HK-2 (cell line): ENCODE results near the gene RPRML.

Source experiments
- DNase-seq: peaks from one replicate; pipeline ENCODE4 v3.0.0-alpha.2; 2018; ENCODE audit not compliant: unreplicated experiment

The RPRML gene

DNA sequence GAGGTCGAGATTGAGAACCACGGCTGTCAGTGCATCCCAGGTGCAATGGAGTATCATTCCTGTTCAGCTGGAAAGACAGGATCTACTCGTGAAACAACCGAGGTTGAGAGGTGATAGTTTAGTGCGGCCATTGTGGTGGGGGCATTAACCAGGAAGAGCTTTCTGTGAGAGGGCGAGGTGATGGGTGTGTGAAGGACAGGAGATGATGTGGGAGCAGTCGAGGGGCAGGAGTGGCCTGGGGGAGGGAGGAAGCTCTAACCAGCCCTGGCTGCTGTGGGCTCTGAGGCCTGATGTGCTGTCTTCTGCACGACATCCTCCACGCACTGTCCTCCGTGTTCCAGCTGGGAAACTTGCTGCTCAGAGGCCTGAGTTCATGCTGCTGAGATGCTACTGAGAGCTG is 34.1 kb downstream of the RPRML start:
- no peak for DNase-seq

DNA sequence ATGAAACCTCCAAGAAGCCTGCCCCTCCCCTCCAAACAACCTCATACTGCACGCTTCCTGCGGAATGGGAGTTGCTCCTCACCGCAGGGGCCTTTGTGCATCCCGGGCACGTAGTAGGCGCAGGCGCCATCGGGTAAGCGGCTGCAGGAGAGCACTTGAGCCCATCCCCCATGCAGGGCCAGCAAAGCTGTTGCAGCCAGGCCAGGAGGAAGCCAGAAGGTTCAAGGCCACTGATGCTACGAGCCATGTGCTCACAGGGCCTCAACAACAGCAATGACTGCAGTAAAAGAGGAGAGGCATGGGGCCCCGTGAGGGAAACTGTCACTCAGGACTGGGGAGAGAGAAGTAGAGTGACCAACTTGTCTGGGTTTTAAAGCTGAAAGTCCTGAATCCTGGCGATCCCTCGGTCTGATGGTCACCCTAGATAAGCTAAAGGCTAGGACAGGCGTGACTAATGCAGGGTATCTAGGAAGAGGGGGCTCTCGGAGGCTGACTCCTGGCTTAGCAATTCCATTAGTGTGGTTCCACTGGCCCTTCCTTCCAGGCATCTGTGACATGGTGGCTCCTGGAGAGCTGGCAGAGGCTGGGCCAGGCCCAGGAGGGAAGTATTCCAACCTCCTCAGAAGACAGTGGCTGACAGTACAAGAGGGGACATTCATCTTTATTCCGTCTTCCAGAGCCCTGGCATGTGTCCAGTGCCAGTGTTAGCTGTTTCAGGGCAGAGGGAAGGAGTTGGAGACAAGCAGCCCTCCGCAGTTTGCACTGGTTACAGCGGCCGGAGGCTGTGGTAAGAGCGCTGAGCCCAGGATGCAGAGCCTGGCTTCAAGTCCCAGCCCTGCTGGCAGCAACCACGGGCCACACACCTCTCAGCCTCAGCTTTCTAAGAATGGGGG is 35.3 kb downstream of the RPRML start:
- DNase-seq: no peak

DNA sequence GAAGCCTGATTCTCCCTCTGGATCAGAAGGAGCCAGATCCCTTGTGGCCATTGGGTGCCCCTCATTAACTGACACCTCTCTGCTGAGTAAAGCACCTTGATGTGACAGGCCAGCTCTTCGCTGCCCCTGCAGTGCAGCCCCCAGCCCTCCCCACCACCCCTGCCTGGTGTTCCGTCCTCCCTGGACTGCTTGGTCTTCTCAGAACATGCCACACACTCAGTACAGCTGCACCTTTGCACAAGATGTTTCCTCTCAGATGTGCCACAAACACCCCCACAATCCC is 35.9 kb downstream of the RPRML start:
- DNase-seq: no peak

DNA sequence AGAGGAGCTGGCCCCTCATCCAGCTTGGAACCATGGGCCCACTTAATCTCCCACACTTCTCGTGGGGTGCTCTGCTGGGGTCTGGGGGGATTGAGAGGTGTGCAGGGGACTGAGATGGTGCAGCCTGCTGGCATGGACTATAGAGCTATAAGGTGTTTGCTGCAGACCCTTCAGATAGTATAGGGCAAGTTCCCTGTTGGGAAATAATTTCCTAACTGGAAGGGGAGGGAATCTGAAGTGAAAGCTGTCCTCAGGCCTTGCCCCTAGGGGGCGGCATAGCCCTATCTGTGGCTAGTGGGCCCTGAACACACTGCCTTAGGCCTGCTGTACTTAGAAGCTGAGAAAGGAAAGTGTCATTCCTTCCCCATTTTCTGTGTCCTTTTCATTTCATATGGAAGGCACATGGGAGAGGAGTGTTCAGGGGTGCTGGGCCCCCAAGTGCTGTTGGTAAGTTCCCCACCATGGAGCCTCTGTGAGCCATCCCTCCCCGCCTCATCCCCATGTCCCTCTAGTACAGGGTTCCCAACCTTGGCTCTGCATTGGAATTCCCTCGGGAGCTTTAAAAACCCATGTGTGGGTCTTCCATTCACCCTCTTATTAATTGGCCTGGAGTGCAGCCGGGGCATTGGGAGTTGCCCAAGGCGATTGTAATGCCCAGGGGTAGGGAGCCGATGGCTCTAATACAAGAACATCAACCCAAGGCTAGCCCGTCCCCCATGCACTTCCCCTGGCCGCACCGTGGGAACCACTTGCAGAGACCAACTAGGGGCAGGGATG is 36.4 kb downstream of the RPRML start:
- DNase-seq: peak; percentile 78

DNA sequence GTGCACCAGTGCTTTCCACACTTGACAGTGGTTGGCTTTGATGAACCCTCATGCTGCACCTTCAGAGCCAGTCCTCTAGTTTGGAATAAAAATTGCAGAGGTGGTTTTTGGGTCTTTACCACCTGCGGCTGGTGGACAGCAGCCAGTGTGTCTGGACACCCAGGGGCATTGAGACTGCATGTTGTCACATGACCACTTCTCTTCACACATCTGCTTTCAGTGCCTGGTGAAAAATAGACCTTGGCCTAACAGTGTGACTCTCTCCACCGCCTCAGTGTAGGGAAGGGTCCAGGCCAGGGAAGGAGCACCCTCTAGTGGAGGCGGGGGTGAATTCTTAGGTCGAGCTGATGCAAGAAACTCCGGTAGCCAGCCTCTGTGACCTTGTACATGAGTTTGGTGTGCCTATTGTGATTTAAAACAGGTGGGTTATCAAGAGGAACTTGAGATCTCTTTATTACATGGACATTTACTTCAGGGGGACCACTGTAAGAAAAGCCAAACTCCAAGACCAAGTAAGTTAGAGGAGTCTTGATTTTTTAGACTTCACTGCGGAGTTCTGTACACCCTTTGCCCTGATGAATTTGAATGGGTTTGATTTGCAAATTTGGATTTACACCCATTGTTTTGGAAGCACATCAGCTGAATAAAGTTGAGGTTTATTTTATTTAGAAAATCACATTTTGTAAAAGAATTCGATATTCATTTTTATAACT is 38.2 kb downstream of the RPRML start:
- peak; percentile 74 for DNase-seq

DNA sequence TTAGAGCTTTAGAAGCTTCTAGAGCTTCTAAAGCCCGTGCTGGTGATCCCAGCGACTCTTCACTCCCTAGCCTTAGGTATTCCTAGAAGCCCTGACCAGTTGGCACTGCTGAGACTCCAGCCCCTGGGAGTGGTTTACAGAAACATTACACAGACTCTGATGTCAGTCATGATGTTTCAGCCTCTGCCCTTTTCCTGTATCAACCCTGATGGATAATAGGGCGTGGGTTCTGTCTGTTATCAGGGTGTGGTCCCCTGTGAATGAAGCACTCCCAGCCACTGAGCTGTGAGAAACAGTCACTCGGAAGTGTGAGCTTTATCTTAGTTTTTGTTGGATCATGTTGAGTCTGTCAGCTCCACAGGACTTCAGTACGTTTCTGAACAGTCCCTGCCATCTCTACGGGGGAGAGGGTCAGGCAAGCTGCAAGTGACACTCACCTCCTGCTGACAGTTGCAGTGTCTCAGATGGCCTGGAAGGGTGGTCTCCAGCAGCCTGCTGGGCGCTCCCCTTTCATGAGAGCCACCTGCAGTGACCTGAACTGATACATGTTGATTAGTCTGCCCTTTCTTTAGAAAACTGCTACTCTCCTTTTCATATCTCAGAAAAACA is 43.3 kb downstream of the RPRML start:
- no peak for DNase-seq

DNA sequence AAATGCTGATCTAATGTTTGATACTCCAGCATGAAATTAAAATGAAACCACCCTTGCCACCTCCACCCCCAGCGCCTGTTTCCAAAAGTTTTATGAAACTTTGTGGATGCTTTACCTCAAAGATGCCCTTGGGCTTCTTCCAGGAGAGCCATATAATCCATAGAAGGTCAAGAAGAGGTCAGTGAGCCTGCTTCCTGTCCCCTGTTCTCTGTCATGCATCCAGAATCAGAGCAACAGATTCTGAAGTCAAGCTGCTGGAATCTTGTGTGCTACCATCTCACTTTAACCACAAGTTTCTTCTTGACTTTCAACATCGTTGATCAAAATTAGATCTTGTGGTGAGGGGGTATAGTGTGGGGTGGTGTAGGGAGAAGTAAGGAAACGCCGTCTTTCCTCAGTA is 47.5 kb downstream of the RPRML start:
- DNase-seq: no peak

DNA sequence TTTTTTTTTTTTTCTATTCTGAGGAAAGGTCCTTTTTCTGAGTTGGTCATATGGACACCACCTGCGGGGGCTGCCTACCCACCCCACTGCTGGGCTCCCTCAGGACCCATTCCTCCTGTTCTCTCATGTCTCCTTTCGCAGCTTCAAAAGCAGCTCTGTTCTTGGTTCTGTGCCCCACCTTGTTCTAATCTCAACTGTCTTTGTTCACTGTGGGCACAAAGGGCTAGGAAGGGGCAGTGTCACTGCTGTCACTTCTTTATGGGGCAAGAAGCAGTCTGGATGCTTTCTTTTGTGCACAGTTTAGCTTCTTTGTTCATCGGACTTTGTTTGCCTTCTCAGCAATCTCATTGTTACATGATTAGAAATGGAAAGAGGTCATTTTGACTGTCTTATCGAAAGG is 49.0 kb downstream of the RPRML start:
- no peak for DNase-seq

DNA sequence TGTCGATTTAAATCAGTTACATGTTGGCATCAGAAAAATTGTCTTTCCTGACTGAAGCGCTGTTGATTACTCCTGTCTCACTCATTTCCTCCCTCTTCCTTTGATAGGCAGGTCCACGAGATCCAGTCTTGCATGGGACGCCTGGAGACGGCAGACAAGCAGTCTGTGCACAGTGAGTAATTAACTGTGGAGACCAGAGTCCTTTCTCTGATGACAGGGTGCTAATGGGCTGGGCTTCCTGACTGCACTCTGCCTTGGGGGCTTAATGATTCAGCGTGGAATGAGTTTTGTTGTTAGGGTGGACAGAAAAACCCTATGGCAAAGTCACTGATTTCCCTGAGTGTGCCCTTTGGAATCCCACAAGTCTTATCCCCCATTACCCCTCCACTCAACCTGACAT is 49.6 kb downstream of the RPRML start:
- peak; percentile 70 for DNase-seq

DNA sequence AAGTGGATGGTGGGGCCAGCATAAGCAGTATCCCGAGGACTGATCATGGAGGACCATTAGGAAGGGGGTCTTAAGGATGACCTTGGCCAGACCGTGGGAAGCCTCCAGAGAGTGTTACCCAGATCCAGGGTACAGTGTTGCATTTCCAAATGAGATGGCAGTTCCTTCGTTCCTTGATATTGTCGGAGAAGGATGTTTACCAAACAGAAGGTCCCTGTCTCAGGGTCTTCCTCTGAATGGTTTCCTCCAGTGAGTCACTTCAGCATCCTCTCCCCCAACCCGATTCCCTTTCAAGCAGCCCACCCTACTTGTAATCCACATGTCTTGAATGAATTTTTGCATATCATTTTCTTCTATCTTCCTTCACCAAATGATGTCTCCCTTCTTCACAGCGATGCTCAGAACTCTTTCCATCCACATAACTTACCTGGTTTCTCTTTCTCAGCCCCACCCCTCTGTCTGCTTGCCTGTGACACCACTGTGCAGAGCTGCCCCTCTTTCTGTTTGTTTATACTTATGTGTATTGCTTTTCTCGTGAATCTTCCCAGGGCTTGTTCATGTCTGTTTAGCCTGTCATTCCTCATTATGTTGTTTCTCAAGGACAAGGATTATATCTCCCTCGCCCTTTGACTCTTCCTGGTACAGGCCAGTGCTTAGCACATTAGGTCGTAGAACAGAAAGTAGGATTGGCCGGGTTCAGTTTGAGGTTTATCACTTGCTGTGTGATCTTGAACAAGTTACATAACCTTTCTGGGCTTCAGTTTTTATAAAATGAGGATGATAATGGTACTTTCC is 50.4 kb downstream of the RPRML start:
- no peak for DNase-seq
